NCI-H510A treated with DMSO at 0.1 percent for 48 hours (cell line): ENCODE measurements around the gene STRIT1.
"Not testable (repeated sequence)": the region's sequence is repeated elsewhere in the genome, so short reads cannot be mapped to it uniquely, and the experiment has no call there.

ENCODE experiments used
- DNase-seq: peaks from one replicate; lab custom pipeline; 2025; lab: John Stamatoyannopoulos, UW

STRIT1 gene

GRCh38 chr3:155313300-155313699, 19.8 kb upstream of the STRIT1 start:
- no peak for DNase-seq

- no peak for DNase-seq
These were observed 19.3 kb upstream of the STRIT1 start for GRCh38 chr3:155312781-155313180.

DNA sequence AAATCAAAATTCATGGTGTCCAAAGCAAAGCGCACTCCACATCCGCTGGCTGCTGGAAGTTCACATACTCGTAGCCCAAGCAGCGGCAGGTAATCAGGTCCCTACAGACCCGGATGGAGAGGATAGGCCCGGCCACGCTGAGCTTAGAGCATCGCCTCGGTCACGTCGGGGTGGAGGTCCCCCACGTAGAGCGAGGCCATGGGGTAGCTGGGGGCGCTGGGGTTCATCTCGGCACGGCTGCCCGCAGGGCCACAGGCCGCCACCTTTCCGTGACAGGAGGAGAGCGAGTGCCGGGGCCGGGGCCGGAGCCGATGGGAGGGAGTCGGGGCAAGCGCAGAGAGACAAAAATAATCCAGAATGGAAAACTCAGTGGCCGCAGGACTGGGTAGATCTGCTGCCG, 16.1 kb upstream of the STRIT1 start:
- no peak for DNase-seq

DNA sequence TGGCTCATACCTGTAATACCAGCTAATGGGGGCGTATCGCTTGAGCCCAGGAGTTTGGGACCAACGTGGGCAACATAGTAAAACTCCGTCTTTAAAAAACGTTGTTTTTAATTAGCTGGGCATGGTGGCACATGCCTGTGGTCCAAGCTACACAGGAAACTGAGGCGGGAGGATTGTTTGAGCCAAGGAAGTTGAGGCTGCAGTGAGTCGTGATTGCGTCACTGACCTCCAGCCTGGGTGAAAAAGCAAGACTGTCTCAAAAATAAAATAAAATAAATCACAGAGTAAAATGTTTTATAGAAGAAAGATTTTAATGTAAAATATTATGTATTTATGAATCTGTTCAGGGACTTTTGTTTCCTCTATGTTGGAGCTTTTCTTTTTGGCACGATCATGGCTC, 15.3 kb upstream of the STRIT1 start:
- no peak for DNase-seq

DNA sequence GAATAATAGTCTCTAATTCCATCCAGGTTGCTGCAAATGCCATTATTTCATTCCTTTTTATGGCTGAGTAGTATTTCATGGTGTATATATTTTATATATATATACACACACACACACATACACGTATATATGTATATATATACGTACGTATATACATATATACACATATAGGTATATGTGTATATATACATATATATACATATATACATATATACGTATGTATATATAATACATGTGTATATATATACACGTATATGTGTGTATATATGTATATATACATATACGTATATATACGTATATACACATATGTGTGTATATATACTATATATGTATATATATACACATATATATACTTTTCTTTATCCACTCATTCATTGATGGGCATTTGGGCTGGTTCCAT, 13.7 kb upstream of the STRIT1 start:
- DNase-seq: no peak

DNA sequence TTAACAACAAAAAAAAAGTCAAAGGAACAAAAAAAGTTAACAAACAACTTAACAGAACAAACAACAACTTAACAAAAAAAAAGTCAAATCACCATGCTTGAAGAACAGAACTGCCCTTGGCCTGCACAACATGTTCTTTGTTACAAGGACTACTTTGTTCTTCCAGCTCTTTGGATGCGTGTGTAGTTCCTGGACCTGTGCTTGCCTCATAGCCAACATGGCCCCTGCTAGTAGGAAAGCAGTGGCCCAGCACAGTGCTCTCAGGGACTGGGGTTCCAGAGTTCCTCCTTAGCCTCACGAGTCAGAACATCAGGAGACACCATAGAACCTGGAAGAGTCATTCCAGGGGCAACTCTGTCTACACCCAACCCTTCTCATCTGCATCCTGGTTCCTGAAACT, 10.9 kb upstream of the STRIT1 start:
- no peak for DNase-seq

DNA sequence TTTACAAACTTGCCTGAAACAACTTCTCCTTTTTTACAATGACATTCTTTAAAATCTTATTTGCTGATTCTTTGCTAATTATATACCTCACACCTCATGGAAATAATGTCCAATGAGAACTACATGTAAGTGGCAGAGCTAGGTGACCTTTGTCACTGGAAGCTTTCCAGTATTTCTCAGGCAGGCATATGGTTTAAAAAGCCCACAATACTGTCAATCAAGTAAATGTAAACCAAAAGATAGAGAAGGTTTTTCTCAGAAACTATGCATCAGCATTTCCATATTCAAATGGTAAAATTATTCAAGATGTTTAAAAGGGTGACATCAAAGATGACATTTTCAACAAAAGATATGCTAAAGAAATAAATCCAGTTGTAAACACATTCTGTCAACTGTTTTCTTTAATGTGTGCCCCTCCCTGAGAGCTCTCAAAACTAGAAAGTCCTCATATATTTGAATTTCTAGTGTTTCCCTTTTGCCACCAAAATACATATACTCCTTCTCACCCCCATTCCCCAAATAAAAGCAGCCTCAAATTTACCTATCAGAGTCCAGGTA, 10.1 kb upstream of the STRIT1 start:
- no peak for DNase-seq

GRCh38 chr3:155302891-155303290, 9.4 kb upstream of the STRIT1 start:
- no peak for DNase-seq

- no peak for DNase-seq
These were observed 9.0 kb upstream of the STRIT1 start for GRCh38 chr3:155302481-155302880.

- no peak for DNase-seq
These were observed 3.6 kb upstream of the STRIT1 start for GRCh38 chr3:155297100-155297499.

DNA sequence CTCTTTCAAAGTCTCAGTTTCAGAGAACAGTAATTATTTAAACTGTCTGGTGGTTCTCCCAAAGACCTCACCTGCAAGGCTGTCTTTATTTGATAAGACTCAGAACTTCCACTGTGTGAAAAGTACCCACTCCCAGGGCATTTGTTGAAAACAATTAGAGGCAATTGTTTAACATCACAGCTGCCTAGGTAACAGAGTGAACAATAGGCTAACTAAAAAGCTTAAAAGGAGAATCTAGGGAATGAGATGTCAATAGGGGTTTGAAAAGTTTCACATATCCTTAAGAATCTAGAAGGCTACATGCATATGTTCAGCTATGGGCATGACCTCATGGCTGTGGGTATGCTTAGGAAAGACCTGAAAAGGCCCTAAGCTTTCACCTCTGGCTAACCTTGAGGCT, 2.9 kb upstream of the STRIT1 start:
- DNase-seq: no peak

- no peak for DNase-seq
These were observed 790 bp downstream of the STRIT1 start for GRCh38 chr3:155292693-155293092.

GRCh38 chr3:155292133-155292532, 1.4 kb downstream of the STRIT1 start:
- no peak for DNase-seq

- no peak for DNase-seq
These were observed 6.7 kb downstream of the STRIT1 start for GRCh38 chr3:155286736-155287135.

DNA sequence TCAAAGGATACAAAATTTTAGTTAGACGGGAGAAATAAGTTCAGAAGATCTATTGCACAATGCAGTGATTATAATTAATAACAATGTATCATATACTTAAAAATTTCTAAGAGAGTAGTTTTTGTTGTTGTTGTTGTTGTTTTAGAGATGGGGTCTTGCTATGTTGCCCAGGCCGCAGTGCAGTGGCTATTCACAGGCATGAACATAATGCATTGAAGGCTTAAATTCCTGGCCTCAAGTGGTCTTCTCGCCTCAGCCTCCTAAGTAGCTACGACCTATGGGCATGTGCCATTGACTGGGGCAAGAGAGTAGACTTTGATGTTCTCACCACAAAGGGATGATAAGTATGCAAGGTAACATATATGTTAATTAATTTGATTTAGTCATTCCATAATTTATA, 7.5 kb downstream of the STRIT1 start:
- no peak for DNase-seq

DNA sequence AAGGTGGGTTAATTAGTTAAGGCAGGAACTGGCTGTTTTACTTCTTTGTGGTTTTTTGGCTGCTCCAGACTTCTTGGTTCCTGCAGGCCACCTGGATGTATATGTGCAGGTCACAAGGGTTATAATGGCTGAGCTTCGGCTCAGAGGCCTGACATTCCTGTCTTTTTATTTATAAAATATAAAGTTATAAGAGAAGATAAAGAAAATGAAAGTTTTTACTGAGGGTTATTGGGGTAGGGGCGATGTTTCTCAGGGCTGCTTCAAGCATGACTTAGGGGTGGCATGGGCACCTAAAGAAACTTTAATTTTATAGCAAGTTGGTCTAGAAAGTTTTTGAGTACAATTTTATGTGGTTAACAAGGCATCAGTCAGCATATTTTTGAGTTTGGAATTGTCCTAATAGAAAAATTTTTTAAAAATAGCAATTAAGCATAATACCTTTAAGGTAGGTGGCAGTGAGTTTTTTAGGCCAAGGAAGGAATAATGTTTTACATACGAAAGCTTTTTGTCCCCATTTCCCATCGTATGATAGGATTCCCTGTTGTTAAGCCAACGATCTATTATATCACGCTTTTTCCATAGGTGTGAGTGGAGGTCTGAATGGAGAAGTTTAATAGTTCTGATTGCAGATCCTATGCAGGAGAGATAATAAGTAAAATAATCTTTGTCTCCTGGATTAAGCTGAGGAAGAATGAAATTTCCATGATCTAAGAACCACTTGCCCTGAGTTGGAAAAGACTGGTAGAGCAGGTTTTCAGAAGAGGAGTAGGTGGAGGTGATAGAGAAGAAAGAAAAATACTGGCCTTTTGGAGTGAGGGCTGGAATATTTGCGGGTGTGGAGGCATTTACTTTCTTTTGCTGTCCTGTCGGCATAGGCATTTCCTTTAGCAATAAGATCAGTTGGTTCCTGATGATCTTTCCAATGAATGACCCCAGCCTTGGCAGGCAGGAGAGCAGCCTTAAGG, 10.1 kb downstream of the STRIT1 start:
- no peak for DNase-seq

GRCh38 chr3:155282385-155283091, 10.9 kb downstream of the STRIT1 start:
- DNase-seq: peak; percentile 24

DNA sequence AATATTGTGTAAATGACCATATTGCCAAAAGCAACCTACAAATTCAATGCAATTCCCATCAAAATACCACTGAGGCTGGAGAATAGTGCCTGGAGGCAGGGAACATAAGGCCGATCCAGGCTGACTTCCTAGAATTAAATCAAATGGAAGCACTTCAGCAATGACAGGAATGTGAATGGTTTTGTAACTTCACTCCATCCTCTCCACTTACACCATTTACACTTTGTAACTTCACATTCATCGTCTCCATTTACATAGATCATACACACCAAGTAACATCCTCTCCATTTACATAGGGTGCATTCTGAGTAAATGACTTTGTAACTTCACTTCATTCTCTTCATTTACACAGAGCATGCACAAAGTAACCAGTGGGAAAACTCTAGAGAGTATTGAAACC, 11.6 kb downstream of the STRIT1 start:
- no peak for DNase-seq

DNA sequence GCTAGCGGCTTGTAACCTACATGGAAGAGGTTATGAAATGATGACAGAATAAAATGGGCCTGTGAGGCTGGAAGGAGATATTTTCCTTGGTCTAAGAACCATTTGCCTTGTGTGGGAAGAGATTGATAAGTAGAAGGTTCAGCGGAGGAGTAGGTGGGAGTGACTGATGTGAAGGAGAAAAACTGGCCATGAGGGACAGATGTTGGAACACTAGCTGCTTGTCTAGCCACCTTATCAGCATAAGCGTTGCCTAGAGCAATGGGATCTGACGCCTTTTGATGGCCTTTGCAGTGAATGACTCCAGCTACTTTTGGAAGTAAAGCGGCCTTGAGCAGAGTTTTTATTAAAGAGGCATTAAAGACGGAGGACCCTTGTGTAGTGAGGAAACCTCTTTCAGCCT, 17.4 kb downstream of the STRIT1 start:
- DNase-seq: not testable (repeated sequence)

DNA sequence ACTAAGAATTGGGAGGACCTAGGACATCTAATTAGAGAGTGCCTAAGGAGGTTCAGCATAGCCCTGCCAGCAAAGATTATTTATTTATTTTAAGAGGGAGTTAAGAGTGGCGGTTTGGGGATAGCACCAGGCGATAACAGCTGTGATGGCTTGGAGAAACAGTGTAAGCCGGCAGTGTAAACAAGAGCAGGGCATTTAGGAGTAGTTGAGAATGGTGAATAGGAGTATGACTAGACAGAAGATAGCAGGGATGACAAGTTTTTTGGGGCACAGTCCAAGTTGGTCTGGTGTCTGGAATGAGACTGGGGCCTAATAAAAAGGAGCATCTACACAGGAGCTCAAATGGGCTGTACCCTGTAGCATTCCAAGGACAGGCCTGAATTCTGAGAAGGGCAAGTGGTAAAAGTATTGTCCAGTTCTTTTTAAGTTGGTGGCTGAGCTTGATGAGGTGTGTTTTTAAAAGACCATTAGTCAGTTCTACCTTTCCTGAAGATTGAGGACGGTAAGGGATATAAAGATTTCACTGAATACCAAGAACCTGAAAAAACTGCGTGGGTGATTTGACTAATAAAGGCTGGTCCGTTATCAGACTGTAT, 18.2 kb downstream of the STRIT1 start:
- not testable (repeated sequence) for DNase-seq

GRCh38 chr3:155274435-155274834, 19.0 kb downstream of the STRIT1 start:
- not testable (repeated sequence) for DNase-seq

DNA sequence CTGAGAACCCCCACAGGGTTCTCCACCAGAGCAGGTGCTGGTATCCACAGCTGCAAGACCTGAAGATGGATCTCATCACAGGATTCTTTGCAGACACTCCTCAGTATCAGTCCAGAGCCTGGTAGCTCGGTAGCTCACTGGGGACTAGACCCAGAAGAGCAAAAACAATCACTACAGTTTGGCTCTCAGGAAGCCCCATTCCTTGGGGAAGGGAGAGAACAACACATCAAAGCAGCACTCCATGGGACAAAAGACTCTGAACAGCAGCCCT, 22.2 kb downstream of the STRIT1 start:
- no peak for DNase-seq
